ENCODE data around the gene IBTK.
"Not testable (repeated sequence)": the region's sequence is repeated elsewhere in the genome, so short reads cannot be mapped to it uniquely, and the experiment has no call there.

IBTK gene

DNA sequence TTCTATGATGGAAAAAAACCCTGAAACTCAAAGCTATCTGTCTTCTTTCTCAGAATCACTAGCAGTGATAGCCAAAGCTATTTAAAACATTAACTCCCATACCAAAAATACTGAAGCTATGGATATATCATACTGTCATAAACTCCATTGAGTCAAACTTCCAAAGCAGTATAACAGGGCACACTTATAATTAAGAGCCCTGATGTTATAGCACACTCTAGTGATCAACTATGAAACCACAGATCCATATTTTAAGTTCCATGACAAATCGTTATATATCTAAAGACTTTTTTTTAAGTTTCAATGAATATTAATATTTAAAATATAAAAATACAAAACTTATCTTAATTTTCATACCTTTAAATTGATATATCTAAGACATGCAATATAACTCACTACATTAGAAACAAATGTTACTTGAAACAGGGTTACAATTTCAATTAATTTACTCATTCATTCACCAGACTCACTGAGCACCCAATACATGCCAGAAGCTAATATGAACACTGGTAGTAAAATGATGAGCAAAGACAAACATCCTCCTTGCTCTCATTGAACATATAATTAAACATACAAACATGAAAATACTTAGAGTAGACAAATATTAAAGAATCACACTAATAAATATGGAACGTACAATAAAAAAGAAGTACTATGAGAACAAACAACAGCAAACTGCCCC is 69.3 kb downstream of the IBTK start:
- no peak for DNase-seq

DNA sequence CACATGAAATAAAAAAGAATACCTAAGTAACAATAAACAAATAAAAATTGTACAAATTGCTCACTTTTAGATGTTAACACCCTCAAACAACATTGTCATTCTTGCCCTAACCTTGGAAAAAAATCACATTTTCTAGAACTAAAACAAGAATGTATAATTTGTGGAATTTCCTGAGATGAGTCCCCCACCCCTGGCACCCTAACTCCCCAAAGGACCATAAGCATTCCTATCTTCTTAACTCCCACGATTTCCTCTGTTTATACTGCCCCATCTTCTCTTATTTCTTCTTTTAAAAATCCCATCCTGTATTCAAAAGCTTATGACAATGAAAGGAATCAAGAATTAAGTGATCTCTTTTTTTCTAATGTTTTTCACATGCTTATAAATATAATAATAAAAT is 70.9 kb downstream of the IBTK start:
- no peak for DNase-seq

DNA sequence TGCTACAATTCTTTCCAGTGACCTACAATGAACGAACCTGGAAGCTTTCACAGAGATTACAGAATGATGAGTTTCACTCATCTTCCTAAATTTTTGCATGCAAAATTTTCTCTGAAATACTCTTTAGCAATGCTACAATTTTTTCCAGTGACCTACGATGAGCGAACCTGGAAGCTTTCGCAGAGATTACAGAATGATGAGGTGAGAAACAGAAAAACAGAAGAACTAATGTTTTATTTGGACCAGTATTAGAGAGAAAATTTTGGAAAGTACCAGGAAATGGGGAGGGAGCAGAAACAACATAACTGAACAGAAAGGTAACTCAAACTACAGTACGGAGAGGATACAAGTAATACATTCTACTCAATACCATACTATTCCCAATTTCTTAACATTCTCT is 75.0 kb downstream of the IBTK start:
- DNase-seq, result no peak

DNA sequence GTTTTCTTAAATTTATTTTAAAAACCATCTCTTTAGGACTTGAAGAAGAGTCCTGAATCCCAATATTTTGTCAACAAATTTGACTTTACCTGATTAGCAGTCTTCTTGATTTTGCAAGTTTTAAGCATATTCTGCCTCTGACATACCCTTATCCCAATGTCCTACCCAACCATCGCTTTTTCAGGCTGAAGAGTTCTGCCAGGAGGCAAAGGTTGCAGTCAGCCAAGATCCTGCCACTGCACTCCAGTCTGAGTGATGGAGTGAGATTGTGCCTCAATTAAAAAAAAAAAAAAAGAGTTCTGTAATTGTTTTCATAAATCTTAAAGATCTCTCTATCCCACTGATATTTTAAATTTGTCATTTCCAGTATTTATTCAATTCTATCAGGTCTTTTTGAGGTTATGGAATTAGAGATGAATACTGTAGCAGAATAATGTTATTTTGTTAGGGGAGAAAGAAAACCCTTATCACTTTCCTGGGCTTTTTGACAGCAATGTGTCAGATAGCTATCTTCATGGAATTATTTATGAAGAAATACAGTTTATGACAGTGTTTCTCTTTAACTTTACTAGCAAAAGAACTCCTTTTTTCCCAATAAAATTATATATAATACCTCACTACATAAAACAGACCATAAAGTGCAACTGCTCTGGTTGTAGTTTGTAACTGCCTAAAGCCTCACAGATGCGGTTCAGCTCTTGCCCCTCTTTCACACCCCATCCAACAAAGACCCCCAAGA is 78.2 kb downstream of the IBTK start:
- no peak for DNase-seq

DNA sequence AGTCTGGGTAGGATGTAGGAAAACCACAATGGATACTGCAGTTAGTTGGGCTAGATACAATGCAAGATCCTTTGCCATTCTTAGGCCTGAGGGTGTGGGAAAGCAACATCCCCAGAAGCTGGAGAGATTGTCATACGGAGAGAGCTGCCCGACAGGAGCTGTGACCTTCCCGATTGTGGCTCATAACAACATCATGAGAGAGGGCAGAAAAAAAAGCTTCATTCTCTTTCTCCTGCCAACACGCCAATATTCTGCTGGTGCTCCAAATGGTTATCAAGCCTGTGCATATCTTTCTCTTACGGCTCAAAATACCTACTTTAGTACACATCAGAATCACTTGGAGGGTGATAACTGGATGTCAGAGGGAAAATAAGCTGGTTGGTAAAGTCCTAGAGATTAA is 81.1 kb downstream of the IBTK start:
- DNase-seq, result no peak

DNA sequence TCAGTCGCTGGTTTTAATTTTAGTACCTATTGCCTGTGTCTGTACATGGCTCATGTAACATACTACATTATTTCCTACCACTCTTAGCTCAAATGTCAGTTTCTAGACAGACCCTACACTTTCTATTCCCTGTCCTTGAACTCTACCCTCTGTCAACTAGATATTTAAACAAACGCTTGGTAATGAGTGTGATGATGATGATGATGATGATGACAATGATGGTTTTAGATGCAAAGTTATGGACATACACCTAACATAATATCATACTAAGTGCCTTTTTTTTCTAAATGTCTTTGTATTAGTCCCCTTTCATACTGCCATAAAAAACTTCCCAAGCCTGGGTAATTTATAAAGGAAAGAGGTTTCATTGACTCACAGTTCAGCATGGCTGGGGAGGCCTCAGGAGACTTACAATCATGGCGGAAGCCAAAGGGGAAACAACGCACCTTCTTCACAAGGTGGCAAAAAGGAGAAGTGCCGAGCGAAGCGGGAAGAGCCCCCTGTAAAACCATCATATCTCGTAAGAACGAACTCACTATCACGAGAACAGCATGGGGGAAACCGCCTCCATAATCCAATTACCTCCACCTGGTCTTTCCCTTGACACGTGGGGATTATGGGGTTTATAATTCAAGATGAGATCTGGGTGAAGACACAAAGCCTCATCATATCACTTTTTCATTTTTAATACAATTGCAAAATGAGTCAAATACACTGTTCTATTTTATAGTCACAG is 87.1 kb downstream of the IBTK start:
- no peak for DNase-seq

DNA sequence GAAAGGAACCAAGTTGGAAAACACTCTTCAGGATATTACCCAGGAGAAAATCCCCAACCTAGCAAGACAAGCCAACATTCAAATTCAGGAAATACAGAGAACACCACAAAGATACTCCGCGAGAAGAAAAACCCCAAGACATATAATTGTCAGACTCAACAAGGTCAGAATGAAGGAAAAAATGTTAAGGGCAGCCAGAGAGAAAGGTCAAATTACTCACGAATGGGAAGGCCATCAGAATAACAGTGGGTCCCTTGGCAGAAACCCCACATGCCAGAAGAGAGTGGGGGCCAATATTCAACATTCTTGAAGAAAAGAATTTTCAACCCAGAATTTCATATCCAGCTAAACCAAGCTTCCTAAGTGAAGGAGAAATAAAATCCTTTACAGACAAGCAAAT is 94.8 kb downstream of the IBTK start:
- DNase-seq, result not testable (repeated sequence)

DNA sequence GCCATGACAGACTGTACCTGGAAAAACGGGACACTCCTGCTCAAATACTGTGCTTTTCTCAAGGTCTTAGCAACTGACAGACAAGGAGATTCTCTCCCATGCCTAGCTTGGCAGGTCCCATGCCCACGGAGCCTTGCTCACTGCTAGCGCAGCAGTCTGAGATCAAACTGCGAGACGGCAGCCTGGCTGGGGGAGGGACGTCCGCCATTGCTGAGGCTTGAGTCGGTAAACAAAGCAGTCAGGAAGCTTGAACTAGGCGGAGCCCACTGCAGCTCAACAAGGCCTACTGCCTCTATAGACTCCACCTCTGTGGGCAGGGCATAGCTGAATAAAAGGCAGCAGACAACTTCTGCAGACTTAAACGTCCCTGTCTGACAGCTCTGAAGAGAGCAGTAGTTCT is 96.4 kb downstream of the IBTK start:
- DNase-seq, result not testable (repeated sequence)

DNA sequence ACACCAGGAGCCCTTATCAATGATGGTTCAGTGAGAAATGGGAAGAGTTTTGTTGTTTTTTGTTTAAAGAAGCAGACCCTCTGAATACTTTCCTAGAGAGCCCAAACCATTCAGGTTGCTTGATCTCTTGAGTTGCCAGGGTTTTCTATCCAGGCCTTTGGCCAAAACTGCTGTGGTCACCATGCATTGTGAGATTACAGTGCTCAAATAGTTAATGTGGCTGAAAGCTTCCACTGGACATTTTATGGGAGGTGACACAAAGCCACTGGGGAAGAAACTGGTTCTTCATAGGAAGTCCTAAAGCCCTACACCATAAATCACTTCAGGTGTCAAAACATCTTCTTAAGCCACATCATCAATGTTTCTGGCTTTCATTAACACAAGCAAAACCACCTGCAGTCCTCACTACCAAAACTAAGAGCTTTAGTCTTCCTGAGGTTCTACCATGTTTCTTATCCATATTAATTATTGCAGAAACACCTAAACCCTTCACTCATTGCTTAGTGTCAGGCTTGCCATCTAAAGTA is 101.6 kb downstream of the IBTK start:
- no peak for DNase-seq

DNA sequence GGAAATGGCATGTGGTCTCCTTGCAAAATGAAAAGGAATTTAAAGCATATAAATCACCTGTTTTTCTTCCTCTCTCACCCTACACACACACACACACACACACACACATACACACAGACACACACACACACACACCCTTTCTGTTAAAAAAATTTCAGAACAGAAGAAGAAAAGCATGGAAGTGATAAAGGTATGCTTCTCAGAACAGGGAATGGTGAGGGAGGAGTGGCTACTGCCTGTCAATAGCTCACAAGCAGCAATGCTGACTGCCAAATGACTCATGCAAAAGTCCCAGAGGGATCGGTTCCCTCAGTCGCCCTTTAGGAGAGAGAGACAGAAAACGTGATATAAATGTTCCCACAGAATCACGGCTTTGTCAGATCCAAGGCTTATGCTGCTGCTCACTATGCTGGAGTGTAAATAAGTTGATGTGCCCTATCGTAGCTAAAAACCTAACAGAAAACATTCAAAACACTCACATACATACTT is 102.6 kb downstream of the IBTK start:
- DNase-seq, result no peak

DNA sequence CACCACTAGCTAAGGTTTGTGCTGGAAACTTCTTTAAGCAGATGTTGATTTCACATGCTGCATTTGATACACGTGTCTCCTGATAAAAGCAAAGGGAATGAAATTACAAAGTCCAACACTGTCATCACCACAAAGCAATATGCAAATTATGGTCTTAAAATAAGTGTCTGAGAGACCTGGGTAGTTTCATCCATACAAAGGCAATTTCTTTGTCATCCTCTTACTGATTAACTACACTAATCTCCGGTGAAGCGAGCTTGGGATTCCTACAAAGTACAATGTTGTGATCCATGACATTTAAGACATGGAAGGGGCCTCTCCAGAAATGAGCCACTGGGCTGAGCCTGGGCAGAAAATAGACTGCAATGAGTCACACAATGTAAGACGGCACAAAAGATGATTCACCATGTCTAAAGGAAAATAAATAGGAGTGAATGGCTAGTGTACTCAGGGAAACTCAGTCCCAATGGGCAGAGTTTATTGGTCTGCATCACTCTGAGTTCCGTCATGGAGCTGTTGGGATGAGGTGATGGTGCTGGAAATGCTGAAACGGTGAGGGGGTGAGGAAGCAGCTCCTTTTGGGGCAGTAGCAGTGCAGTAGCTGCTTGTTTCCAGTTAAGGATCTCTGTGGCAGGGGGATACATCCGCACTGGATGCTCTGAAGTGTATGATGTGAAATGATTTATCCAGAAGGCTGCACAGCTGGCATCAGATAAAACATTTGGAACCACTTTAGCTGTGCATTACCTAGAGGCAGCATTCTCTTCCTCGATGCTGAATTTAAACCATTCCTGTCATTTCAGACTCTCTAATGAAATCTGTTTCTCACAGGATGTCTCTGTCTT is 103.3 kb downstream of the IBTK start:
- no peak for DNase-seq

DNA sequence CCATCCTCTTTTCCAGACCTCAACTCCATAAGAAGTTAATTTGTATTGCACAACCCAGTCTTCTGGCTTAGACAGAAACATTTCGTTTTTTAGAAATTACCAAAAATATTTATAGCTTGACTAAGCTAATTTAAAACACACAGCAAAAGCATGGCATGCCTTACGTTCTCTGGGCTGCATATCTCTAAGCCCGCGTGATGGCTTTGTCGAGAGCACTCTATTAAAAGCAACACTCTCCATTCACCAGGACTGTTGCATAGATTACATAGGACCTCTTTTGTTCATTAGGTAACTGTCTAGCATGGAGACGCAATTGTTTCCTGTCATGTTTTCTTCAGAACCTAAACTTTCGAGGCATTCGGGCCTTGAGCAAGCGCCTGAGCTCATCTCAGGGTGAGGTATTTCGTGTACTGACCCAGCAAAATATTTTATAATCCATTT is 104.5 kb downstream of the IBTK start:
- no peak for DNase-seq

DNA sequence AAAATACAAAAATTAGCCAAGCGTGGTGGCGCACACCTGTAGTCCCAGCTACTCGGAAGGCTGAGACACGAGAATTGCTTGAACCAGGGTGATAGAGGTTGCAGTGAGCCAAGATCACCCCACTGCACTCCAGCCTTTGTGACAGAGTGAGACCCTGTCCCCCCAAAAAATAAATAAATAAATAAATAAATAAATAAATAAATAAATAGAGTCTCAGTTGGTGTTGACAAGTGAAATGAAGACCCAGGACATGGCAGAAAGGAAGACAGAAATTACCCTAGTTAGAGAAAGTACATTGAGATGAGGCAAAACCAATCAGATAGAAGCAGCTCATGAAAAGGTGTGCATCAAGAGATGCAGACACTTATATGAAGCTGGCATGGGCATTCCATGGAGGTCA is 105.0 kb downstream of the IBTK start:
- no peak for DNase-seq

DNA sequence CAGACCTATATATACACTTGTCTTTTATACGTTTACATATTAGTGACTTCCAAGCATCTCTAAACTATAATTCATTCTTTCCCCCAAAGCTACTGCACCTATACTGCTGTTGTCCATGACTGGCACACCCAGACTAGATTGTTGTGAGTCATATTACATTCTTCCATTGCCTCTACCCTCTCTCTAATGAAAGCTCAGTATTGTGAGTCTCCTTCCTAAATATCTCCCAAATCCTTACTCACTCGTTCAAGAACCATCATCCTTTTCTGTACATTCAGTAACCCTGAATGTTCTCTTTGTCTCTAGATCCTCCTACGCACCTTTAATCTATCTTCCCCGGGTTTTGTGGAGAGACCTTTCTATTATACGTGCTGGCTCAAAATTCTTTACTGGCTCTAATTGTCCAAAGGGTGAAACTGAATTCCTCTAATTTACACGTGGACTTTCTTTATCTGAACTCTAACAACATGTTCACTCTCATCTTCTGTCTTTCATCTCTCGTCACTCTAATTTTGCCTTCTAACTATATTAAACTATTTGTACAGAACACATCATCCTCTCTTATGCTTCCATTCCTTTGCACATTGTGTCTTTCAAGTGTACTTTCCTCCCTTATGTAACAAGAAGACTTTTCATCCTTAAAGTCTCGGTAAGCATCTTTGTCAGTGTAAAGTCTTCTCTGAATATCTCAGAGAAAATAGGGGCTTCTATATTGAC is 109.3 kb downstream of the IBTK start:
- DNase-seq, result no peak

DNA sequence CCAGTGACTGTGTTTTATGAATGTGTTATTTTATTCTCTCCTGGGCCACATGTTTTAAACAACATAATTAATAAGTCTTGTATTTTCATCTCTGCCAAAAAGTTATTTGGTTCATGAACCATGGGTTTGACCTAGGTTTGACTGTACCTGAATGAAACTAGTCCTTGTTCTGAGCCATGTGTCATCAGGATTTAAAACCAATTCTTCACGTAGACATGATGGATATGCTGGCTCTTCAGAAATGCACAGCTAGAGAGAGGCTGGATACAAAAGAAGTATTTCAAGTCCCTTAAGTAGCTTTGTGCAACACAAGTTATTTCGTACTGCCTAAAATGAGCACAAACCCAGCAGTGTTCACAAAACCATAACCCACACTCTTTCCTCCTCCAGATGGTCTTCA is 116.1 kb downstream of the IBTK start:
- DNase-seq, result no peak

DNA sequence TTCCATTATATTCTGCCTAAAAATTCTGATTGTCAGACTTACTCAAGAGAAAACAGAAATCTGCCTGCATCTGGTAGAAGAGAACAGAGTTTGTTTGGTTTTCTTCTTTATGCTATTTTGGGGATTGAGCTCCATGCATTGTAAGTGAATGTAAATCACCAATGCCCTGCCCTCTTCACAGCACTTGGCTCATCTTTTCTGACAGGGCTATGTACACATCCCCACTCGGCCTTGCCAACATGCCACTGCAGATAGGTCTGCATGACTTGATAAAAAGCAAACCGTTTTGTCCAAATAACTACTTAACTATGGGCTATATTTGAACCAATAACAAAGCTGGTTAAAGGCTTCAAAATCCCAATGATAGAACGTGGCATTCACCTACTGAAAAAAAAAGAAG is 117.7 kb downstream of the IBTK start:
- no peak for DNase-seq

DNA sequence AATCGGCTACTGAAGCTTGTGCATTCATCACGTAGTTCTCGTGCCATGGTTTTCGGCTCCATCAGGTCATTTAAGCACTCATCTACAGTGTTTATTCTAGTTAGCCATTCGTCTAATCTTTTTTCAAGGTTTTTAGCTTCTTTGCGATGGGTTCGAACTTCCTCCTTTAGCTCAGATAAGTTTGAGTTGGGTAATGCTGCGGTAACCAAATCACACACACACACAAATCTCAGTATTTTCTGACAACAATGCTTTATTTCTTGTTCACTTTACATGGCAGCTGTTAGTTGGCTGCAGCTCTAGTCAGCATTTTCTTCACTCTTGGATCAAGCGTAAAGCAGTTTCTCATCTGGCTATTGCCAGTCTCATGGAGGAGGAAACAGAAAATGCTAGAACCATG is 118.6 kb downstream of the IBTK start:
- not testable (repeated sequence) for DNase-seq

DNA sequence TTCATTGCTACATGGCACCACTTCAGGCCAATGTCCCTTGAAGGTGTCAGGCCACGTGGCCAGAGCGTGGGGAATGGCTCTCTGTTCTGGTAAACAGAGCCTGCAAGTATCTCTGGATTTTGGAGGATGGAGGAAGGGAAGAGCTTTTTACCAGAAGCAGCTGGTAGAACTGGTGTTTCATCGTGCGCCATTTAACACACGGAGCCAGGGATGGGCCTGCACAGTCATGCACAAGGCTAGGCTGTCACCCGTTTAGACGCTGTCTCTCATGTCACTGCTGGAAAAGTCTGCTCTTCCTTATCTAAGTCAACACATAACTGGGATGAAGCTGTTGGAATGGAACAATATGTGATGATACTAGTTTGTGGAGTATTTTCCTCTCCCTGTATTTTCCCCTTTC is 123.9 kb downstream of the IBTK start:
- no peak for DNase-seq

Measured in CD4-positive, alpha-beta T cell treated with Interleukin-12 subunit alpha and Interleukin-12 subunit beta, for 1 hour (primary cell).